ENCODE measurements around the gene GNAQ. TPM values are rescaled to one million over a fixed set of nuclear protein-coding genes. Genes with fewer than 3 reads are reported as not detected.
A peak's percentile ranks its signal among the peaks of the same experiment; 100 is the strongest.

Gene GNAQ
- total RNA-seq, 3 donors from 2014 or later (not counting 1 experiment from before 2014, with no cell fraction given) = 17.8 to 51.6 (median 24.5) TPM

DNA sequence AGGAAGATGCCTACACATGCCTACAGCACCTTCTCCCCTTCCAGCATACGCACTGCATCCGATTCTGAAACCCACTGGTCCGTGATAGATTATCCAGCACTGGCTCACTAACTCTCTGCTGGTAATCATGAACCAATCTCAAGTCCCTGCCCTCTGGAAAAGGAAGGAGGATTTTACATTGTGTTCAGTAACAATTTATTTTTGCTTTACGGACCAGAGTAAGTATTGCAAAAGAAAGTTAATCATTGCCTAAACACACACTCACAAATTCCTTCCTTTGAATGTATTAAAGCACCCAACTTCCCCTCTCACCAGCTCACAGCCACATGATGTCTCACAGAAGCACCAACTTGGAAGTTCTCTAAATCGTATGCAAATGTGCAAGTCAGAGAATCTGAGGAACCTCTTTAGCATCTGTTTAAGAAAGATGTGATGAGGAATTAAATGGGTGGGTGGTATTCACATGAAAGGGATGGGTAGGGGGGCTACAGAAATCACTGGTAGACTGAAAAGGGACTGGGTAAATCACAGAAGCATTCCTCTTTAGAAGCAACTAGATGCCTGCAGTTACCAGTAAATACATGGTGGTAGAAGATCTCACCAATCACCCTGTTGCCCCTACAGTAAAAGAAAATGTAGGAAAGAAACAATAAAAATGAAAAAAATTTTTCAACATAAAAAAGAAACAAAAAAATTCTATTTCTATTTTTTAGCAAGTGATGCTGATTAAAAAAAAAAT is 8.4 kb downstream of the GNAQ start:
- Mint-ChIP-seq H3K27me3 (ENCODE audit: low read depth in 2 of 2) (no peaks in the 10 kb centered on the region), H3K4me1 (peaks cover 24 to 25% of the 10 kb centered on the region in 2 donors), H3K9me3 (no peaks in the 10 kb centered on the region), H3K4me3 (peak overlapping the region; percentile 43), H3K27ac (peak overlapping the region in 1 of 2 donors; percentile 53), H3K36me3 (no peaks in the 10 kb centered on the region)
- intact Hi-C loops (cut with micrococcal nuclease) = no loop called here
- DNase-seq (no peak), ATAC-seq (peak; percentile 53 to 70 (median 59))
- TF ChIP-seq, protein P1, sequence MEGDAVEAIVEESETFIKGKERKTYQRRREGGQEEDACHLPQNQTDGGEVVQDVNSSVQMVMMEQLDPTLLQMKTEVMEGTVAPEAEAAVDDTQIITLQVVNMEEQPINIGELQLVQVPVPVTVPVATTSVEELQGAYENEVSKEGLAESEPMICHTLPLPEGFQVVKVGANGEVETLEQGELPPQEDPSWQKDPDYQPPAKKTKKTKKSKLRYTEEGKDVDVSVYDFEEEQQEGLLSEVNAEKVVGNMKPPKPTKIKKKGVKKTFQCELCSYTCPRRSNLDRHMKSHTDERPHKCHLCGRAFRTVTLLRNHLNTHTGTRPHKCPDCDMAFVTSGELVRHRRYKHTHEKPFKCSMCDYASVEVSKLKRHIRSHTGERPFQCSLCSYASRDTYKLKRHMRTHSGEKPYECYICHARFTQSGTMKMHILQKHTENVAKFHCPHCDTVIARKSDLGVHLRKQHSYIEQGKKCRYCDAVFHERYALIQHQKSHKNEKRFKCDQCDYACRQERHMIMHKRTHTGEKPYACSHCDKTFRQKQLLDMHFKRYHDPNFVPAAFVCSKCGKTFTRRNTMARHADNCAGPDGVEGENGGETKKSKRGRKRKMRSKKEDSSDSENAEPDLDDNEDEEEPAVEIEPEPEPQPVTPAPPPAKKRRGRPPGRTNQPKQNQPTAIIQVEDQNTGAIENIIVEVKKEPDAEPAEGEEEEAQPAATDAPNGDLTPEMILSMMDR (IDR thresholded peaks at IDR 0.05) = no peak
- H3K27me3 ChIP-seq (ENCODE audit: control insufficient read depth, insufficient read depth, low read length) = peaks cover 2% of the 10 kb centered on the region
- no peak overlapping the region for H3K4me3 ChIP-seq (ENCODE audit: low read length)
- H3K27ac ChIP-seq (ENCODE audit: low read length) = peak overlapping the region; percentile 15
- peaks cover 27% of the 10 kb centered on the region for H3K4me1 ChIP-seq (ENCODE audit: control insufficient read depth, insufficient read depth, low read length)
- no peaks in the 10 kb centered on the region for H3K9me3 ChIP-seq (ENCODE audit: control insufficient read depth, insufficient read depth, low read length)
- no peaks in the 10 kb centered on the region for H3K36me3 ChIP-seq (ENCODE audit: control insufficient read depth, insufficient read depth, low read length)
- 32% methylated on average over 5 of the region's 5 CpGs for WGBS (ENCODE audit: insufficient coverage)

DNA sequence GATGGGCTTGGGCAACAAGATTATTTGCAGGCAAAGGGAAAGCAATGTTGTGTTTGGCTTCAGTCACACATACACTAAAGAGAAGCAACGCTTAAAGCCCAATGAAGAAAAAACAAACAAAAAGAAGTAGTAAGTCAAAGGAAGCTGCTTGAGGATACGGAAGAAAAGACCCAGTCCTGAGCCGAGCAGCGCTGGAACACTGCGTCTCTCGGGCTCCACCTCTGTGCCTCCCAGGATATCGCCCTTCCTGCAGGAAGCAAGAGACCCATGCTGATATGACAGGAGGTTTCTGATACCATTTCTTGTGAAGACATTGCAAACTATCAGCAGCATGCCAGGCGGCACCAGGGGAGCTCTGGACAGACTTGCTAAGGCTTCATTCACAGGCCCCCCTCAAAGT is 9.9 kb downstream of the GNAQ start:
- Histone ChIP-seq H3K9me3 (ENCODE audit: control insufficient read depth, insufficient read depth, low read length) (no peaks in the 10 kb centered on the region), H3K27me3 (ENCODE audit: control insufficient read depth, insufficient read depth, low read length) (peaks cover 2% of the 10 kb centered on the region), H3K36me3 (ENCODE audit: control insufficient read depth, insufficient read depth, low read length) (no peaks in the 10 kb centered on the region), H3K27ac (ENCODE audit: low read length) (no peak overlapping the region), H3K4me3 (ENCODE audit: low read length) (no peak overlapping the region), H3K4me1 (ENCODE audit: control insufficient read depth, insufficient read depth, low read length) (peaks cover 24% of the 10 kb centered on the region)
- intact Hi-C loops (cut with micrococcal nuclease) = no loop called here
- H3K27me3 Mint-ChIP-seq (ENCODE audit: low read depth in 2 of 2) = no peaks in the 10 kb centered on the region
- H3K4me1 Mint-ChIP-seq = peaks cover 24 to 31% of the 10 kb centered on the region in 2 donors
- no peaks in the 10 kb centered on the region for H3K36me3 Mint-ChIP-seq
- ATAC-seq = no peak
- DNase-seq = no peak
- TF ChIP-seq, protein P1 (IDR thresholded peaks at IDR 0.05) = no peak
- WGBS (ENCODE audit: insufficient coverage) = 73% methylated on average over 8 of the region's 8 CpGs
- H3K9me3 Mint-ChIP-seq = no peaks in the 10 kb centered on the region
- H3K4me3 Mint-ChIP-seq = no peak overlapping the region
- peak overlapping the region in 1 of 2 donors; percentile 53 for H3K27ac Mint-ChIP-seq

DNA sequence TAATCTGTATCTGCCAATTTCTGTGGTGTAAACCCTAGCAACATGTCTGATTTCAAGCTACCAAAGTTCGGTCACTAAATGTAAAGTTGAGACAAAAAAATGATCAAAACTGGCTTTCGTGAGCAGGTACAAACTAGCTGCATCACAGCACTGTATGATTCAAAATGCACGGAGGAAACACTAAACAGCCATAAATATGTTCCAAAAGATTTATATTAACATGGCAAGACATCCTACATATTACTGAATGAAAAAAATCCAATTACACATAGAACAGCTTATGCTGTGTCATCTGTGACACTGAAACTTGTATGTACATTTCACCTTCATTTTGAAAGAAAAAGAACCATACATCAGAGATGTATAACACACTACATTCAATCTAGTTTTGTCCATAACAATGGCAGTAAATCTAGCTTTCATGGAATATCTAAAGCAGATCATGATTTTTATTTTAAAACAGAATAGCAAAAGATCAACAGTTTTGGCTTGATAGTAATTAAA is 14.4 kb downstream of the GNAQ start:
- Mint-ChIP-seq H3K27me3 (ENCODE audit: low read depth in 2 of 2) (no peaks in the 10 kb centered on the region), H3K9me3 (no peaks in the 10 kb centered on the region), H3K36me3 (no peaks in the 10 kb centered on the region), H3K4me3 (no peak overlapping the region), H3K27ac (peak overlapping the region in 1 of 2 donors; percentile 37), H3K4me1 (peaks cover 12 to 14% of the 10 kb centered on the region in 2 donors)
- Histone ChIP-seq H3K36me3 (ENCODE audit: control insufficient read depth, insufficient read depth, low read length) (no peaks in the 10 kb centered on the region), H3K27ac (ENCODE audit: low read length) (no peak overlapping the region), H3K4me1 (ENCODE audit: control insufficient read depth, insufficient read depth, low read length) (peaks cover 18% of the 10 kb centered on the region), H3K9me3 (ENCODE audit: control insufficient read depth, insufficient read depth, low read length) (no peaks in the 10 kb centered on the region), H3K4me3 (ENCODE audit: low read length) (no peak overlapping the region), H3K27me3 (ENCODE audit: control insufficient read depth, insufficient read depth, low read length) (no peaks in the 10 kb centered on the region)
- TF ChIP-seq, protein P1 (IDR thresholded peaks at IDR 0.05) = no peak
- 87% methylated on average over 3 of the region's 3 CpGs for WGBS (ENCODE audit: insufficient coverage)
- ATAC-seq (no peak), DNase-seq (no peak)
- intact Hi-C loops (cut with micrococcal nuclease) = no loop called here

All from natural killer cell (primary cell).